Karpas-422 (cell line): ENCODE results near the gene FAM234A. TPM values are rescaled to one million over a fixed set of nuclear protein-coding genes. Genes with fewer than 3 reads are reported as not detected.
"Not testable (repeated sequence)": the region's sequence is repeated elsewhere in the genome, so short reads cannot be mapped to it uniquely, and the experiment has no call there.

Source experiments
- DNase-seq: peaks from one replicate; pipeline ENCODE4 v3.0.0-alpha.2; 2015
- H2AFZ ChIP-seq: fragments of 200-600 bp; sonication (generic); 2 replicates; pipeline ENCODE4 v1.6.1; 2014; ENCODE audit warnings: antibody characterized with exemption, low read length, mixed read lengths
- H3K27ac ChIP-seq: fragments of 200-600 bp; sonication (generic); 2 replicates; pipeline ENCODE4 v1.5.1; 2014; ENCODE audit warnings: mild to moderate bottlenecking, low read length, moderate library complexity
- H3K27me3 ChIP-seq: fragments of 200-600 bp; sonication (generic); 2 replicates; pipeline ENCODE4 v1.6.1; 2014; ENCODE audit warnings: low read length, mixed read lengths
- H3K36me3 ChIP-seq: fragments of 200-600 bp; sonication (generic); 2 replicates; pipeline ENCODE4 v1.6.1; 2014; ENCODE audit warnings: low read length, mixed read lengths; ENCODE audit not compliant: insufficient read depth
- H3K4me1 ChIP-seq: fragments of 200-600 bp; sonication (generic); 2 replicates; pipeline ENCODE4 v1.6.1; 2014; ENCODE audit warnings: mild to moderate bottlenecking, low read length, mixed read lengths
- H3K4me2 ChIP-seq: fragments of 200-600 bp; sonication (generic); 2 replicates; pipeline ENCODE4 v1.6.1; 2014; ENCODE audit warnings: low read length, low read depth, mild to moderate bottlenecking; ENCODE audit not compliant: poor library complexity, severe bottlenecking
- H3K4me3 ChIP-seq: fragments of 200-600 bp; sonication (generic); 2 replicates; pipeline ENCODE4 v1.5.1; 2014; ENCODE audit warnings: mild to moderate bottlenecking, antibody characterized with exemption, low read length, mixed read lengths
- H3K79me2 ChIP-seq: fragments of 200-600 bp; sonication (generic); 2 replicates; pipeline ENCODE4 v1.6.1; 2014; ENCODE audit warnings: mild to moderate bottlenecking, low read length, mixed read lengths
- H3K9ac ChIP-seq: fragments of 200-600 bp; sonication (generic); 2 replicates; pipeline ENCODE4 v1.6.0; 2014; ENCODE audit warnings: low read length
- H3K9me2 ChIP-seq: fragments of 200-600 bp; sonication (generic), shearing (Covaris generic); replicated peaks from 2 replicates; pipeline ENCODE4 v1.6.0; 2014; ENCODE audit warnings: mild to moderate bottlenecking, low read length, moderate library complexity; ENCODE audit not compliant: insufficient read depth
- H3K9me3 ChIP-seq: fragments of 300-700, 200-600 bp; sonication (generic); 2 replicates; pipeline ENCODE4 v1.6.1; 2014; ENCODE audit warnings: low read length, mixed read lengths
- H4K20me1 ChIP-seq: fragments of 200-600 bp; sonication (generic); 2 replicates; pipeline ENCODE4 v1.6.1; 2014; ENCODE audit warnings: mild to moderate bottlenecking, antibody characterized with exemption, low read length, low read depth; ENCODE audit not compliant: insufficient read depth
- total RNA-seq: library from RNA; depleted of rRNA; stranded (reverse); fragments of >200 nt; shearing (Covaris generic); gene quantifications from 2 replicates; pipeline ENCODE4 v1.2.3, GENCODE V29; 2014; ENCODE audit warnings: low replicate concordance

The FAM234A gene
- total RNA-seq, 1 experiment from 2014 or later: 12.2 TPM

- Histone ChIP-seq H4K20me1 (no peaks in the 10 kb centered on the region), H3K27me3 (no peaks in the 10 kb centered on the region), H2AFZ (no peak overlapping the region), H3K27ac (no peak overlapping the region), H3K79me2 (no peaks in the 10 kb centered on the region), H3K9ac (no peak overlapping the region), H3K36me3 (no peaks in the 10 kb centered on the region), H3K4me3 (no peak overlapping the region), H3K4me1 (no peaks in the 10 kb centered on the region), H3K9me2 (no peaks in the 10 kb centered on the region), H3K9me3 (no peaks in the 10 kb centered on the region), H3K4me2 (no peak overlapping the region)
- DNase-seq: no peak
These were observed 20.6 kb downstream of the FAM234A start for GRCh38 chr16:255183-255582.

- not testable (repeated sequence) for H4K20me1 ChIP-seq, H2AFZ ChIP-seq, H3K9ac ChIP-seq, H3K9me2 ChIP-seq, DNase-seq, H3K4me3 ChIP-seq, H3K4me1 ChIP-seq, H3K4me2 ChIP-seq, H3K9me3 ChIP-seq, H3K27me3 ChIP-seq, H3K79me2 ChIP-seq, H3K36me3 ChIP-seq, H3K27ac ChIP-seq
These were observed 23.5 kb downstream of the FAM234A start for GRCh38 chr16:258091-258490.

DNA sequence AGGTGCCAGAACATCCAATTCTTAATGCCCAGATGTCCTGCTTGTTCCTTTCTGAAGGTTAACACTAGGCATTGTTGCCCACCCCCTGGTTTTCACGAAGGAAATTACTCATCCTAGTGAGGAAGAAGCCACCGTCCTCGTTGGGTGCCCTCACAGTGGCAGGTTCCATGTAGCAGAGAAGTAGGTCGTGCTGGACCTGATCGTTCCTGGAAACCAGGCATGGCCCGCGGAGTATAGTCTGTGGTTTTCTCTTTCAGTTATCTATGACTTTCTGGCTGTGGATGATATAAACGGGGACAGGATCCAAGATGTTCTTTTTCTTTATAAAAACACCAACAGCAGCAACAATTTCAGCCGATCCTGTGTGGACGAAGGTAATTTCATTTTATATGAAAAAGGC, 24.6 kb downstream of the FAM234A start:
- H3K27ac ChIP-seq: no peak overlapping the region
- no peaks in the 10 kb centered on the region for H3K9me2 ChIP-seq
- no peak overlapping the region for H3K4me2 ChIP-seq
- no peaks in the 10 kb centered on the region for H3K79me2 ChIP-seq
- H3K9ac ChIP-seq: no peak overlapping the region
- H2AFZ ChIP-seq: no peak overlapping the region
- H4K20me1 ChIP-seq: no peaks in the 10 kb centered on the region
- no peaks in the 10 kb centered on the region for H3K36me3 ChIP-seq
- H3K9me3 ChIP-seq: no peaks in the 10 kb centered on the region
- DNase-seq: no peak
- no peaks in the 10 kb centered on the region for H3K4me1 ChIP-seq
- H3K27me3 ChIP-seq: no peaks in the 10 kb centered on the region
- no peak overlapping the region for H3K4me3 ChIP-seq

DNA sequence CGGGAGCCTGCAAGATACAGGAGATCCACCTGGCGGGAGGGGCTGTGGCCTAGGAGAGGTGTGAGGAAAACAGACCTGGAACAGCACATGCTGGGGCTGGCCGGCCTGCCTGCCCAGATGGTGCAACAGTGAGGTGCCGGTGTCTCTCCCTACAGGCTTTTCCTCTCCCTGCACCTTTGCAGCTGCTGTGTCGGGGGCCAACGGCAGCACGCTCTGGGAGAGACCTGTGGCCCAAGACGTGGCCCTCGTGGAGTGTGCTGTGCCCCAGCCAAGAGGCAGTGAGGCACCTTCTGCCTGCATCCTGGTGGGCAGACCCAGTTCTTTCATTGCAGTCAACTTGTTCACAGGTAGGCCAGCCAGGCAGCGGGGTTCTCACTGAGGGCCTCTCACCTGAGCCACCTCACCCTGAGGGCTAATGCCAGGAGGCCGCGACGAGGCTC, 25.2 kb downstream of the FAM234A start:
- Histone ChIP-seq H3K27ac (no peak overlapping the region), H3K9me3 (no peaks in the 10 kb centered on the region), H3K79me2 (no peaks in the 10 kb centered on the region), H3K9ac (no peak overlapping the region), H3K27me3 (no peaks in the 10 kb centered on the region), H3K9me2 (no peaks in the 10 kb centered on the region), H2AFZ (no peak overlapping the region), H3K4me2 (no peak overlapping the region), H3K36me3 (no peaks in the 10 kb centered on the region), H4K20me1 (no peaks in the 10 kb centered on the region), H3K4me1 (no peaks in the 10 kb centered on the region), H3K4me3 (no peak overlapping the region)
- DNase-seq: no peak

- no peaks in the 10 kb centered on the region for H3K9me3 ChIP-seq
- no peak overlapping the region for H2AFZ ChIP-seq
- no peaks in the 10 kb centered on the region for H3K36me3 ChIP-seq
- H3K4me3 ChIP-seq: no peak overlapping the region
- H3K9ac ChIP-seq: no peak overlapping the region
- no peak for DNase-seq
- no peaks in the 10 kb centered on the region for H3K4me1 ChIP-seq
- H3K27ac ChIP-seq: no peak overlapping the region
- H3K4me2 ChIP-seq: no peak overlapping the region
- no peaks in the 10 kb centered on the region for H3K27me3 ChIP-seq
- H3K9me2 ChIP-seq: no peaks in the 10 kb centered on the region
- no peaks in the 10 kb centered on the region for H4K20me1 ChIP-seq
- H3K79me2 ChIP-seq: no peaks in the 10 kb centered on the region
These were observed 25.7 kb downstream of the FAM234A start for GRCh38 chr16:260326-260725.

DNA sequence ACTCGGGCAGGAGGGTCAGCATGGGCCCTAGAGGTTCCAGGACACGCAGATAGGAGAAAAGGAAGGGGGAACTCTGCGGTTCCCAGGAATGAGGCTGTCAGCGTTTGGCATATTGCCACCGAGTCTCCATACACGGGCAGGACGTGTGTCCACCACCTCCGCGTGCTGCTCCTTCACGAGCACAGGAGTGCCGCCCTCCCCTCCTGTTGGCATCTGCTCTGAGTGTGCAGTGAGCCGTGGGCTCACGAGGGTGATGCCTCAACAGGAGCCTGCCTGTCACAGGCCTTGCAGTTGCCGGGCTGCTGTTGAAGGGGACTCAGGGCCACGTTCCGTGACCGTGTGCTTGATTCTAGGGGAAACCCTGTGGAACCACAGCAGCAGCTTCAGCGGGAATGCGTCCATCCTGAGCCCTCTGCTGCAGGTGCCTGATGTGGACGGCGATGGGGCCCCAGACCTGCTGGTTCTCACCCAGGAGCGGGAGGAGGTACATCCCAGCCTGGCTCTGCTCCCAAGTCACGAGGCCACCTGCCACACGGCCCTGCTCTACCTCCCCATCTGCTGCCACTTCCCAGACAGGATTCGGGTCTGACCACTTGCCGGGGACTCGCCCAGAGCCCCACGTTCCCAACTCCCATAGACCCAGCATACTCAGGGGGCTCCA, 26.5 kb downstream of the FAM234A start:
- no peaks in the 10 kb centered on the region for H3K9me3 ChIP-seq
- no peaks in the 10 kb centered on the region for H3K27me3 ChIP-seq

DNA sequence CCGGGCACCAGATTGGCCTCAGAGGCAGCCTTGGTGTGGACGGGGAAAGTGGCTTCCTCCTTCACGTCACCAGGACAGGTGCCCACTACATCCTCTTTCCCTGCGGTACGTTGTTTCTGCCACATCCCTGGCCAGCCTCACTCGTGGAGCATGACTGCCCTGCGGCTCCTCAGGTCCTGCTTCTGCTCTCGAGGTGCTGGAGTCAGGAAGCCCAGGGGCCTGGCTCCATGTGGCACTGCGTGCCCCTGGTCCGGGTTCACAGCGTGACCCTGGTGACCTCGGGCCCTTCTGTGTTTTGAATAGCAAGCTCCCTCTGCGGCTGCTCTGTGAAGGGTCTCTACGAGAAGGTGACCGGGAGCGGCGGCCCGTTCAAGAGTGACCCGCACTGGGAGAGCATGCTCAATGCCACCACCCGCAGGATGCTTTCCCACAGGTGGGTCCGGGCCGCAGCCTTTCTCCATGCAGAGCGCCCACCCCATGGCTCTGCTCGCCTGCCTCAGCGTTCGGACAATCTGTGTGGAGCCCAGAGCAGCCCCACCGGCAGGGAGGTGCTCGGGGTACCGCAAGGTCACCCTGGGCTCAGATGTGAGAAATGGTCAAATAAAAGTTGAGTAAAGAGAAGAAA, 27.6 kb downstream of the FAM234A start:
- Histone ChIP-seq H3K9ac (no peak overlapping the region), H3K9me2 (no peaks in the 10 kb centered on the region), H3K4me2 (no peak overlapping the region), H3K27me3 (no peaks in the 10 kb centered on the region), H3K36me3 (no peaks in the 10 kb centered on the region), H4K20me1 (no peaks in the 10 kb centered on the region), H2AFZ (no peak overlapping the region), H3K9me3 (no peaks in the 10 kb centered on the region), H3K79me2 (no peaks in the 10 kb centered on the region), H3K27ac (no peak overlapping the region), H3K4me3 (no peak overlapping the region), H3K4me1 (no peaks in the 10 kb centered on the region)
- DNase-seq: no peak

More for the DNA sequence above, 26.5 kb downstream of the FAM234A start:
- H3K36me3 ChIP-seq: no peaks in the 10 kb centered on the region
- no peaks in the 10 kb centered on the region for H4K20me1 ChIP-seq
- H3K9ac ChIP-seq: no peak overlapping the region
- H2AFZ ChIP-seq: no peak overlapping the region
- H3K4me1 ChIP-seq: no peaks in the 10 kb centered on the region
- H3K9me2 ChIP-seq: no peaks in the 10 kb centered on the region
- H3K79me2 ChIP-seq: no peaks in the 10 kb centered on the region
- no peak overlapping the region for H3K27ac ChIP-seq
- H3K4me2 ChIP-seq: no peak overlapping the region
- DNase-seq: no peak
- no peak overlapping the region for H3K4me3 ChIP-seq

DNA sequence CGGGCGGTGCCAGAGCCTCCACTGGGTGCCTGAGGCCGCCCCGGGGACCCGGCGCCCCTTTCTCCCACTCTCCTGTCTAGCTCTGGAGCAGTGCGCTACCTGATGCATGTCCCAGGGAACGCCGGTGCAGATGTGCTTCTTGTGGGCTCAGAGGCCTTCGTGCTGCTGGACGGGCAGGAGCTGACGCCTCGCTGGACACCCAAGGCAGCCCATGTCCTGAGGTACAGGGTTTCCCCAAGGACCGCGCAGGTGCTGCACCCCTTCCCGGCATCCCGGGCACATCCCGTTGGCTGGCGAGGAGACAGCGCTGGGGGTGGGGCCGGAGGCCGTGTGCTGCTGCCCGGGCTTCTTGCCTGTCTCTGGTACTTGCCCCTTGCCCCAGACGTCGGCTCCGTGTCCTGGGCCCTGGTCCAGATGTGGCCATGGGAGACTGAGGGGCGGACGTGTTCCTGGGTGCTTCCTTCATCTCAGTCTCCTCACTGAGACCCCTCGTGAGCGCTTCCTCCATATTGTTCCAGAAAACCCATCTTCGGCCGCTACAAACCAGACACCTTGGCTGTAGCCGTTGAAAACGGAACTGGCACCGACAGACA, 28.7 kb downstream of the FAM234A start:
- Histone ChIP-seq H3K9me3 (no peaks in the 10 kb centered on the region), H3K9me2 (no peaks in the 10 kb centered on the region), H3K27ac (no peak overlapping the region), H3K27me3 (no peaks in the 10 kb centered on the region), H3K9ac (no peak overlapping the region), H2AFZ (no peak overlapping the region), H3K4me2 (no peak overlapping the region), H3K4me3 (no peak overlapping the region), H4K20me1 (no peaks in the 10 kb centered on the region), H3K79me2 (no peaks in the 10 kb centered on the region), H3K4me1 (no peaks in the 10 kb centered on the region), H3K36me3 (no peaks in the 10 kb centered on the region)
- DNase-seq: no peak
